Fibroblast of upper back skin (primary cell): ENCODE results near the gene ENTPD1.
A peak's percentile ranks its signal among the peaks of the same experiment; 100 is the strongest.
"Not testable (repeated sequence)": the region's sequence is repeated elsewhere in the genome, so short reads cannot be mapped to it uniquely, and the experiment has no call there.

Source experiments
- DNase-seq: peaks from one replicate; pipeline ENCODE4 v3.0.0-alpha.2; 2013

The ENTPD1 gene

GRCh38 chr10:95759233-95759826 is 3.4 kb downstream of the ENTPD1 start:
- no peak for DNase-seq

- DNase-seq, result no peak
Observed at GRCh38 chr10:95761939-95762492, 6.1 kb downstream of the ENTPD1 start.

- DNase-seq, result no peak
Observed at GRCh38 chr10:95767884-95768556, 12.1 kb downstream of the ENTPD1 start.

- DNase-seq, result no peak
Observed at GRCh38 chr10:95770084-95770720, 14.2 kb downstream of the ENTPD1 start.

GRCh38 chr10:95773454-95773853 is 17.5 kb downstream of the ENTPD1 start:
- not testable (repeated sequence) for DNase-seq

- not testable (repeated sequence) for DNase-seq
Observed at GRCh38 chr10:95777638-95778037, 21.7 kb downstream of the ENTPD1 start.

GRCh38 chr10:95782318-95782717 is 26.4 kb downstream of the ENTPD1 start:
- DNase-seq, result no peak

- no peak for DNase-seq
Observed at GRCh38 chr10:95783741-95784140, 27.8 kb downstream of the ENTPD1 start.

GRCh38 chr10:95784279-95784913 is 28.4 kb downstream of the ENTPD1 start:
- DNase-seq, result no peak

GRCh38 chr10:95785317-95785716 is 29.4 kb downstream of the ENTPD1 start:
- no peak for DNase-seq

- no peak for DNase-seq
Observed at GRCh38 chr10:95785942-95786669, 30.1 kb downstream of the ENTPD1 start.

GRCh38 chr10:95787447-95787846 is 31.5 kb downstream of the ENTPD1 start:
- DNase-seq, result no peak

- DNase-seq, result peak; percentile 66
Observed at GRCh38 chr10:95788830-95789229, 32.9 kb downstream of the ENTPD1 start.

- DNase-seq, result peak; percentile 6
Observed at GRCh38 chr10:95789902-95790301, 33.9 kb downstream of the ENTPD1 start.

- DNase-seq, result no peak
Observed at GRCh38 chr10:95790982-95791381, 35.0 kb downstream of the ENTPD1 start.

- DNase-seq, result no peak
Observed at GRCh38 chr10:95791425-95791979, 35.5 kb downstream of the ENTPD1 start.

- DNase-seq, result no peak
Observed at GRCh38 chr10:95792211-95792780, 36.3 kb downstream of the ENTPD1 start.

GRCh38 chr10:95792874-95793285 is 36.9 kb downstream of the ENTPD1 start:
- peak; percentile 77 for DNase-seq

- no peak for DNase-seq
Observed at GRCh38 chr10:95793401-95794045, 37.6 kb downstream of the ENTPD1 start.

- DNase-seq, result no peak
Observed at GRCh38 chr10:95794195-95794594, 38.2 kb downstream of the ENTPD1 start.

GRCh38 chr10:95795602-95796001 is 39.6 kb downstream of the ENTPD1 start:
- DNase-seq, result no peak

- no peak for DNase-seq
Observed at GRCh38 chr10:95796504-95796903, 40.5 kb downstream of the ENTPD1 start.
